ENCODE results near the gene COG5.

COG5 gene

DNA sequence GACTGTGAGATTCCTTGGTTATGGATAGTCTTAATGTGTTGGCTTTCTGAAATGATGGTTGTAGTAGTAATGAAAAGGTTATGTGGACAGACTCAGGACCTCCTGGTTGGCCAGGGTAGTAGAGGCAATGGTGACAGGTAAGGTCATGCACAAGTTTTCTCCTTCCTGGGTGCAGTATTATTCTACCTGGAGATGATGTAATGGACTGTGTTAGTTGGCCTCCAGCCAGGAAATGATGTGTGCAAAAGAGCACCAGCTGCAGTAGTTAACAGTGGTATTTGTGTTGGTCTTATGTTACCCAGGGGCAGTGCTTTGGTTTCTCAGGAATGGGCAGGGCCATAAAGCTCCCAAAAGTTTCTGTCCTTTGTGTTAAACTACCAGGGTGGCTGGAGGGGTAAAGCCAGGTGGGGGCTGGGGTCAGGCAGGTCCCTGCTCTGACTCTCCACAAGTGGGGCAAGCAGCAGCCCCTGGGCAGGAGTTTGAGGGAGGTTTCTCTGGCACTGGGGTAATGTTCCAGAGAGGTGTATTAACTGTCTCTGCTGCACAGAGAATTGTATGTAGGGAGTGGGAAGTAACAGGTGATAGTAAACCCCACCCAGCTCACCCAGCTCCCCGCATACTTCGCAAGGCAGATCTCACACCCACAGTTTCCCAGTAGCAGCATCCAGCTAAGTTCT lies 57.6 kb downstream of the COG5 start:
- no peak for DNase-seq (ENCODE audit: low spot score)

DNA sequence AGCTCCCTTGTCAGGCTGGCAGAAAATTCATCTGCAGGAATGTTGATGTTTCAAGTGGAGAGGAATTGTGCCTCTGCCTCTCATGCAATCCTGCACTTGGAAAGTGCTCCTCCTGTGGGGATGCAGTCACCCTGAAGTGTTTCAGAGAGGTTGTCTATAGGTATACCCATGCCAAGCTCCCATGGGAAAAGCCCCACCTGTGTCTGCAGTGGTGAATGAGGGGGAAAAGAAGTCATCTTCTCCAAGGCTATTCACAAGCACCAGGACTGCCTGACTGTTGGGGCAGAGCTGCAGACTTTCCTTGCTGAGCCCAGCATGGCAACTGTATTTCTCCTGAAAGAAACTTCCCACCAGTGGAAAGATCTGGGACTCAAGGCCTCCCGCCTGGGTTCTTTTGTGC lies 58.4 kb downstream of the COG5 start:
- no peak for DNase-seq (ENCODE audit: low spot score)

DNA sequence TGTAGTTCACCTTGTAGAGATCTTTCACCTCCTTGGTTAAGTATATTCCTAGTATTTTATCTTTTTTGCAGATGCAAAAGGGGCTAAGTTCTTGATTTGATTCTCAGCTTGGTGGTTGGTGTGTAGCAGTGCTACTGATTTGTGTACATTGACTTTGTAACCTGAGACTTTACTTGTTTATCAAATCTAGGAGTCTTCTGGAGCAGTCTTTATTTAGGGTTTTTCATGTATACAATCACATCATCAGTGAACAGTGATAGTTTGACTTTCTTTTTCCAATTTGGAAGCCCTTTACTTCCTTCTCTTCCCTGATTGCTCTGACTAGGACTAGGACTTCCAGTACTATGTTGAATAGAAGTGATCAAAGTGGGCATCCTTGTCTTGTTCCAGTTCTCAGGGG lies 60.0 kb downstream of the COG5 start:
- DNase-seq (ENCODE audit: low spot score): no peak

DNA sequence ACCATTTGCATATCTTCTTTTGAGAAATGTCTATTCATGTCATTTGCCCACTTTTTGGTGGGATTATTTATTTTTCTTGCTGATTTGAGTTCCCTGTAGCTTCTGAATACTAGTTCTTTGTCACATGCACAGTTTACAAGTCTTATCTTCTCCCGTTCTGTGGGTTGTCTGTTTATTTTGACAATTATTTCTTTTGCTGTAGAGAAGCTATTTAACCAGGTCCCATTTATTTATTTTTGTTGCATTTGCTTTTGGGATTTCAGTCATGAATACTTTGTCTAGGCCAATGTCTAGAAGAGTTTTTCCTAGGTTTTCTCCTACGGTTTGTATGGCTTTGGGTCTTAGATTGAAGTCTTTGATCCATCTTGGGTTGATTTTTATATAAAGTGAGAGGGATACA lies 60.9 kb downstream of the COG5 start:
- no peak for DNase-seq (ENCODE audit: low spot score)

DNA sequence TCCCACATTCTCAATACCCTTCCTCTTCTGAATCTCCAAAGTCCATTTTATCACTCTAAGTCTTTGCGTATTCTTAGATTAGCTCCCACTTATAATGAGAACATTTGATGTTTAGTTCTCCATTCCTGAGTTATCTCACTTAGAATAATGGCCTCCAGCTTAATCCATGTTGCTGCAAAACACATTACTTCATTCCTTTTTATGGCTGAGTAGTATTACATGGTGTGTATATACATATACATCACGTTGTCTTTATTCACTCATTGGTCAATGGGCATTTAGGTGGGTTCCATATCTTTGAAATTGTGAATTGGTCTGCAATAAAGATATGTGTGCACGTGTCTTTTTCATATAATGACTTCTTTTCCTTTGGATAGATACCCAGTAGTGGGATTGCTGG lies 61.6 kb downstream of the COG5 start:
- DNase-seq (ENCODE audit: low spot score): no peak

DNA sequence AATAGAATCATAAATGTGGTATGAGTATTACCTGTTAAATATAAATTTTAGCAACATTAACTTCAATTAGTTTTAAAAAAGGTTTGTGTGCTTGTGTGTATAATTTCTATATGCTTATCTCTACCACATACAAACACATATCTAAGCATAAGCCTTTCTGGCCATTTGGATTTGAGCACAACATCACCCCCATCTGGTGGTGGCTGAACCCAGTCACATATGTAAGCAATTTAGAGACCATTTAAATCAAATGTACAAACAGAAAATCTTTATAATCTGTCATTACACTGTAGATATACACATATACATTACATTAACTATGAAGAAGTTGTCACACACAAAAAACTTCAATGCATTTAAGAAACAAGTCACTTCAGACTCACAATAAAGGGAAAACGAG lies 62.1 kb downstream of the COG5 start:
- peak; percentile 22 for DNase-seq (ENCODE audit: low spot score)

DNA sequence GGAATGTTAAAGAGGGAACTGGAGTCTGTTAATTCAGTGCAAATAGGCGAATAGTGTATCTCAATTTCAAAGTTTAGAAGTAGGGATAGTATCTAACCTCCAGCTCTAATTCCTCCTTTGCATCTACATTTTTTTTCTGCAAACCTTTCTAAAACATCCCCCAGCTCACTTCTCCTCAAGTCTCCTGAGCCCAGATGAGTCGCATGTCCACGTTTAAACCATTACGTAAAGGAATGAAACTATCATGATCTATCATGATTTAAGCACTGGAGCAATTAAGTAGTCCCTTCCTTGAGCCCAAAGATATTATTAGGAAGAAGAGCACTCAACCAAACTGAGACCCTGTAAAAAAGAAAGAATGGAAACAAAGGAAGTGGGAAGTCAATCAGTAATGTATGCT lies 64.0 kb downstream of the COG5 start:
- DNase-seq (ENCODE audit: low spot score): no peak

DNA sequence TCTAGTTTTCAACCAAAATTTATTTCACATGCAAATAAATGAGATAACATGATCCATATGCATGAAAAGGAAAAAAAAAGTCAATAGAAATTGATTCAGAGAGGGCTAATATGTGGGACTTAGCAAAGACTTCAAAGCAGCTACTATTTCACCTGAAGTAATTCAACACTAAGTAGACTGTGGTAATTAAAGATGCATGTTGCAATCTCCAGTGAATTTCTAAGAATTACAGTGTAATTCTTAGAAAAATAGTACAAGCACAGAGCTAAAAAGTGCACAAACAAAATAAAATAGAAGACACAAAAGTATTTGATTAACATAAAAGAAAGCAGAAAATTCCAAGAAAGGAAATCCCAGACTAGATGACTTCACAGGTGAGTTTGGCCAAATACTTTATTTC lies 68.2 kb downstream of the COG5 start:
- DNase-seq (ENCODE audit: low spot score): no peak

DNA sequence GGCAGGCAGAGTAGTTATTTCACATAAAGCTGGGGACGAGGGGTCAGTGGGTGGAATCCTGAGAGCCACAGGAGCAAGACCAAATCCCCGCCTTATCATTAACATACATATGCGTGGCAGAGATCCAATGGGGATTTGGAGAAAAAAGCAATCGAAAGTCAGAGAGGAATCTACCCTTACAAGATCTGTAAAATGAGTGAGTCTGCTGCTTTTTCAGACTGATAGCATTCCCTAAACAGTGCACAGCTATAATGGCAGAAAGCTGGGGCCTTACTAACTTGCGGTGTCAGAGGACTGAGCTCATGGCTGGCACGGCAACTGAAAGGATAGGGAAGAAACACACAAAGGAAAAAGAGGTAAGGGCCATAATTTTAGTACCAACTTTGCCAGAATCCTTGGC lies 68.8 kb downstream of the COG5 start:
- no peak for DNase-seq (ENCODE audit: low spot score)

DNA sequence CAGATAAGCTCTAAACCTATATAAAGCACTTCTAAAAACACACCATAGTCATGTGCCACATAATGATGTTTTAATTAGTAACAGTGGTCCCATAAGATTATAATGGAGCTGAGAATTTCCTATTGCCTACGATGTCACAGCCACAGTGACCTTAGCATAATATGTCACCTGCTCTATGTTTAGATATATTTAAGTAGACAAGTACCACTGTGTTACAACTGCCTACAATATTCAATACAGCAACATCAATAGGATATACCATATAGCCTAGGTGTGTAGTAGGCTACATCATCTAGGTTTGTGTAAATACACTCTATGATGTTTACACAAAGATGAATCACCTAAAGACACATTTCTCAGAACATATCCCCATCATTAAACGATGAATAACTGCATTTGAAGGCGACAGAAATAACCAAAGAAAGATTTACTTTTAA lies 69.4 kb downstream of the COG5 start:
- DNase-seq (ENCODE audit: low spot score): no peak

DNA sequence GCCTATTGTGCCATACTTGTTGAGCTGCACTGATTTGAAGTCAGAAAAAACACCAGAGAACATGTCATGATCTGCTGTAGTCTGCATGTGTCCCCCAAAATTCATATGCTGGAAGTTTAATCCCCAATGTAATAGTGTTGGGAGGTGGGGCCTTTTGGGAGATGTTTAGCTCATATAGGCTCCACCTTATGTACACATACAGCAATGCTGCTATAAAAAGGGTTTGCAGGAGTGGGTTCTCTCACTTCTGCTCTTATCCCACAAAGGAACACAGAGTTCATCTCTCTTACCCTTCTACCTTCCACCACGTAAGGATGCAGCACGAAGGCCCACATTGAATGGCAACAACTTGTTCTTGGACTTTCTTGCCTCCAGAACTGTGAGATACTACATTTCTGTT lies 70.8 kb downstream of the COG5 start:
- DNase-seq (ENCODE audit: low spot score): no peak

DNA sequence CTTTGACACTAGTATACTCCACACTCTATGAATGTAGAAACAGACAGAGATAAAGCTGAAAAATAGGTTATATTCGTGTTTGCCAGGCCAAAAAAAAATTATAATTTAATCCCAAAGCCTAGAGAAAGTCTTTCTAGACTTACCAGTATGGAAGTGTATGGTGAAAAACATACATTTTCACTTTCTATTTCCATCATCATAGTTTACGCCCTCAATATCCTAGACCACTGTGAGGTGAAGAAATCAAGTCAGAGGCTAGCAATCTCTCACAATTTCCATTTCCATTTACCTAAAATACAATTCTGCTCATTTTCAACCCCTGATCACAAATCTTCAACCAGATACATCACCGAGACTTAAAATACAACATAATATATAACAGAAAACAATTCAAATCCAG lies 77.7 kb downstream of the COG5 start:
- DNase-seq (ENCODE audit: low spot score): no peak

DNA sequence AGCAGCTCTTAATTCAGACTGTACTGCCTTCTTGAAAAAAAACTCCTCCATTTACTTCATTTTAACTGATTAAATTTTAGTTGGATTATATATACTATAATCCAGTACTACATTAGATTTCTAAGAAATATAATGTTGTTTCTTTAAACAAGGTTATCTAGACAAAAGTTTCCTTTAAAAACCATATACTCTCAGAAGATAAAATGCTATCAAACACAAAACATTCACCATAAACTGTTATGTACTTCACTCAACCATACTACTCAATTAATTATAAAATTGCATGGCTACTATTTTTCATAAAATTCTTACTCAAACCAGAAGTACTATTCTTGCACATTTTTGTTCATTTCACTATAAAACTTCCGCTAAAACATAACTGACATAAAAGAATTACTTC lies 81.1 kb downstream of the COG5 start:
- DNase-seq (ENCODE audit: low spot score): no peak

DNA sequence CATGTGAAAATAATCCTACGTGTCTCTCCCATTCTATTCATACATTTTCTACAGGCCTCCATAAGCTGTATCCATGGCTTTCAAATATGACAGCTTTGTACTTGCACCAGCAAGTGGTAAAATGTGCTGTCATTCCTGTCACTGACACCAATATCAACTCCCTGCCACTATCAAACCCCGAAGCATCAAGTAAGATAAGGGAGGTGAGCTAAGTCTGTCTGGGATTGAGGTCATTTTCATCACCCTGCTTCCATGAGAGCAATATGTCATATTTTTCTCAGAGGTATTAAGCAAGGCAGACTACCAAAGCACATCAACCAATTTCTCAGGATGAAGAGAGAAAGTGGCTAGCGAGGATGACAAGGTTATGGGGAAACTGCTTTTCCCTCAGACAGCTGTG lies 82.8 kb downstream of the COG5 start:
- DNase-seq (ENCODE audit: low spot score): no peak

DNA sequence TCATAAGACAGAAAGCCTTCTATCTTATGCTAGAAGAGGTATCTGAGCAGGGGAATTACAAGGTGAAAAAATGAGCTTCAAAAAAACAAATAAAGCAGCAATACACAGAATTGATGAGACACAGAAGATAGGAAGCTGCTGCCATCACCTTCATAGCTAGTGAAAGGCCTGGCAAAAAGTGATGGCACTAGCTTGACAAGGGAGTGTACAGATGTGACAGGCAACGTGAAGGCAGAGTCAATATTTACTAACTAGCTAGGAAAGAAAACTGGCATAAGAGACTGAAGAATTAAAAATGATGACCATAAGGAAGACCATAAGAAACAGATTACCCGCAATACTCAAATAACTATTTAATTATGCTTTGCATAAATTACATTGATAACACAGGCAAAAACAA lies 84.4 kb downstream of the COG5 start:
- DNase-seq (ENCODE audit: low spot score): no peak

DNA sequence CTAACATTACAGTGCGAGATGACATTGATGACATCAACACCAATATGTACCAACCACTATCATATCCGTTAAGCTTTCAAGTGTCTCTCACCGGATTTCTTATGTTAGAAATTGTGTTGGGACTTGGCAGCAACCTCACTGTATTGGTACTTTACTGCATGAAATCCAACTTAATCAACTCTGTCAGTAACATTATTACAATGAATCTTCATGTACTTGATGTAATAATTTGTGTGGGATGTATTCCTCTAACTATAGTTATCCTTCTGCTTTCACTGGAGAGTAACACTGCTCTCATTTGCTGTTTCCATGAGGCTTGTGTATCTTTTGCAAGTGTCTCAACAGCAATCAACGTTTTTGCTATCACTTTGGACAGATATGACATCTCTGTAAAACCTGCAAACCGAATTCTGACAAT lies 89.6 kb downstream of the COG5 start:
- DNase-seq (ENCODE audit: low spot score): no peak

DNA sequence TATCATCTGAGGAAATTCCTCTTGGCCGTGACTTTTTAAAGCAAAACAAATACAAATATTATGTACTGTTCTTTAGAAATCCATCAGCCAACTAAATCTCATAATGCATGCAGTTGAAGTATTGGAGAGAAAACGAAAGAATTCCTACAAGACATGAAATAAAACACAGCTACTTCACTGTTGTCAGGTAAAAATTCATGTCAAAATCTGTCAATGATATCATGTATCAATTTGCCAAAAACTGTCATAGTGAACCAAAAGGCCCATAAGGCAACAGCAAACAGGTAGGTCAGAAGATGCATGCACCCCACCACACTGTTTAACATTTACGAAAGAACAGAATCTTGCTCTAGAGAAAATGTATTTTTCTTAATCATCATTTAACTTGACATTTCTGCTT lies 91.6 kb downstream of the COG5 start:
- DNase-seq (ENCODE audit: low spot score): no peak

DNA sequence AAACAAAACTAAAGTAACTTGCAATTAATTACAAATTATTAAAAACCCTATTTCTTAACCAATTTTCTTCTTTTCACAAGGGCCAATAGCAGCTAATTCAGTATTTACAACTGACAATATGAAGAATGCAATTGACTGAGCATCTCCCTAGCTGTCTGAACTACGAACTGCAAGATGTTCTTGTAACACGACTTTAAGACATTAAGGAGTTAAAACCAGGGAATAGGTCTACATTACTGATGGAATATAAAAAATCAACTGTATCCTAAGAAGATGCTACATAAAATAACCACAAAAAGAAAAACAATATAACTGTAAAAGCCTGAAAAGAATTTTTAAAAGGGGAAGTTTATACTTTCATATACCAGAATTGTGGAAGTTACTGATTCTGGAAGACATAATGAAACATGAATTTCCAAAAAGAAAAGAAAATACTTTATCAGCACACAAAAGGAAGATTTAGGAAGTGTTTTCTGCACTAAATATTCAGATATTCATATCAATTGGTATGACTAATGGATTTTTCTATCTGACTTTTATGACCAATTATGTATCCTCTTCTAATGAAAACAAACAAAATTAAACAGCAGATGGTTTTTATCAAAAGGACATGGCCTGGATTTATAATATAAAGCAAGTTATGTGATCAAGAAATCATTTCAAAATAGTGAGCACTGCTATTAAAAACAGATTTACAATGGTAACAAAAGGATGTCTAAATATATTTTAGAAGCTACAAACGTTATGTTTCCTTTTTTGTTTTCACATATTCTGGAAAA lies 92.2 kb downstream of the COG5 start:
- no peak for DNase-seq (ENCODE audit: low spot score)

DNA sequence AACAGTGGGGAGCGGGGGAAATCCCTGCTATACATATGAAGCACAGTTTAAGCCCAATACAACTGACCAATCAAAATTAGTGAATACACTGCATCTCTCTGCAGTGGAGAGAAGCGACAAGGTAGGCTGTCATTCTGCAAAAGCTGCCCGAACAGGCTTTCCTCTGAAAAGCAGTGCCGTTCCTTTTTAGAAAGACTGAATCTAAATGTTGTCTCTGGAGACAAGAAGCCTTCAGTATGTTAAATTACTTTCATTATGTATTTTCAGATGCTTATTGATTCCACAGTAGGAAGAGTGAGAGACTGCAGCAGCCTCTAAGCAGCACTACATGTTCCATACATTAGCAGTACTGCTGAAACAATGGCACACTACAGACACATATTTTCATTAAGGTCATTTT lies 93.8 kb downstream of the COG5 start, which contains the start of gene GPR22:
Gene GPR22 (plus strand): TSS at position 129 of the 400 bp plus-strand sequence. CDS start 4,004 bp downstream, outside the sequence.
- no peak for DNase-seq (ENCODE audit: low spot score)

DNA sequence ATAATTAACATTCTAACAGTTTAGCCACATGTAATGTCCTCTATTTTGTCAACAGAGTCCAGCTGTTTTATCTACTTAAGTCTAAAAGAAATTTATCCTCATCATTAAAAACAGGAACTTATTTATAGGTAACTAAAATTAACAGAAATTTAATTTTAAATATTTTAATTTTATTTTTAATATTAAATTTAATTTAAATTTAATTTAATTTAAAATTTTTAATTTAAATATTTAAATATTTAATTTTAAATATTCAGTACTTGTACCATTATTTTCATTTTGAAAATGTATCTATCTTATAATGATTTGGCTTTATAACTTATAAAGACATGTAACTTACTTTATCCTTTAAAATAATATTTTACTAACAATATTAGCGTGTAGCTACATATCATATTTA lies 94.9 kb downstream of the COG5 start:
- DNase-seq (ENCODE audit: low spot score): no peak

DNA sequence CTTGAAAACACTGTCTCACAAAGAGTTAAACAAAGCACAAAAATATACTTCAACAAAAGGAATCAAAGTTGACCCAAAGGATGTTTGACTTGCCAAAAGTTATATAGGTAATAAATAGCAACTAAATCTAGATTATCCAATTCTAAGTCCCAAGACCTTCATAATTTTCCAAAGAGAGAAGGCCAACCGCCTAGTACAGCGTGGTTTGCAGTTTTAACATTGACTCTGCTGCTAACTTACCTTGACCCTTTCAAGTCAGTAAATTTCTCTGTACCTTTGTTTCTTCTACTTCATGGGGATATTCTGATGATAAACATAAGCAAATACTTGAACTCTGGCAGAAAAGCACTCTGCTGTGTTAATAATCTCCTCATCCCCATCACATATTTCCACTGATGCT lies 95.7 kb downstream of the COG5 start:
- DNase-seq (ENCODE audit: low spot score): no peak

DNA sequence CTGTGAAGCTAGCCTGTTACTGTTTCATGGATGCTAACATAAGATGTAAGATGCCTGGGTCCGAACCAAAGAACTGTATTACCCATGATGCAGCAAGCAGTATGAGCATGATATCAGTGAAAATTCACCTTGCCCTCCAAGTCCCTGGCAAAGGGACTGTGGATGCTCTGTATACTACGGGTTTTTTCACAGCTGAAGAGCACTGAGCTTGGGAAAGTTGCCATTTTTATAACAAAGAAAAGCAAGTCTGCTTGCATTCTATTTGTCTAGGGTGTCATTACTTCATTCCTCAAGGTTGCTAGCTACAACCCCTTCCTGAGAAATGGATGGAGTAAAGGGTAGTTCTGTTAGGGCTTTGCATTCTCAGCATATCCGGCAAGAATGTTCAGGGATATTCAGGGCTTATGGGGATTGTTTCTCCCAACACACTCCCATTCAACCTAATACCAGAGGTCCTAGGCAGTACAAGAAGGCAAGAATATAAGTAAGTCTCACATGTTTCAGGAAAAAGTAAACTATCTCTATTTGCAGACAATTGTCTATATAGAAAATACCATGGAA lies 99.0 kb downstream of the COG5 start:
- no peak for DNase-seq (ENCODE audit: low spot score)
